ENCODE data around the gene RPS17. TPM values are rescaled to one million over a fixed set of nuclear protein-coding genes. Genes with fewer than 3 reads are reported as not detected.
A peak's percentile ranks its signal among the peaks of the same experiment; 100 is the strongest.
"Not testable (repeated sequence)": the region's sequence is repeated elsewhere in the genome, so short reads cannot be mapped to it uniquely, and the experiment has no call there.

Gene RPS17
- total RNA-seq, 1 experiment from 2014 or later: 1,992 TPM

GRCh38 chr15:82536409-82537350 lies 3.6 kb downstream of the RPS17 start:
- ChIA-PET CTCF (no interaction called here), POLR2A (no interaction called here)
- peaks cover 12% of the 10 kb centered on the region for H3K4me1 ChIP-seq
- intact Hi-C loops (cut with micrococcal nuclease; ENCODE audit: unreplicated experiment): no loop called here
- H3K36me3 ChIP-seq (ENCODE audit: control insufficient read depth, insufficient read depth, low read length): peaks cover 11% of the 10 kb centered on the region
- H3K27me3 Mint-ChIP-seq (ENCODE audit: insufficient read depth, unreplicated experiment): no peaks in the 10 kb centered on the region
- H3K4me3 ChIP-seq (ENCODE audit: low read depth, low read length): no peak overlapping the region
- peak overlapping the region; percentile 35 for H3K27ac Mint-ChIP-seq (ENCODE audit: unreplicated experiment)
- no peaks in the 10 kb centered on the region for H3K9me3 Mint-ChIP-seq (ENCODE audit: unreplicated experiment)
- H3K4me3 Mint-ChIP-seq (ENCODE audit: unreplicated experiment): peak overlapping the region; percentile 47
- no peaks in the 10 kb centered on the region for H3K9me3 ChIP-seq
- no TSS peak for BruUV-seq (replicated peaks)
- no peak for DNase-seq
- H3K4me1 Mint-ChIP-seq (ENCODE audit: low read depth, unreplicated experiment): peaks cover 10% of the 10 kb centered on the region
- no peak for TF ChIP-seq CTCF (IDR thresholded peaks at IDR 0.05; ENCODE audit: insufficient read depth in 1 of 2, low read depth in 1 of 2, low read length in 1 of 2, severe bottlenecking in 1 of 2, unreplicated experiment in 1 of 2)
- H3K27me3 ChIP-seq (replicated peaks; ENCODE audit: control insufficient read depth, insufficient read depth, low read length): no peaks in the 10 kb centered on the region
- peaks cover 87% of the 10 kb centered on the region for H3K36me3 Mint-ChIP-seq (ENCODE audit: insufficient read depth, unreplicated experiment)

- CTCF ChIA-PET: no interaction called here
Observed at GRCh38 chr15:82535566-82536408, 4.5 kb downstream of the RPS17 start.

GRCh38 chr15:82535151-82535550 lies 5.1 kb downstream of the RPS17 start:
- POLR2A ChIA-PET; intact Hi-C loops (cut with micrococcal nuclease; ENCODE audit: unreplicated experiment); H3K27me3 Mint-ChIP-seq (ENCODE audit: insufficient read depth, unreplicated experiment); BruUV-seq (replicated peaks); H3K4me3 ChIP-seq (ENCODE audit: low read depth, low read length); CTCF ChIA-PET; H3K27ac Mint-ChIP-seq (ENCODE audit: unreplicated experiment); H3K4me3 Mint-ChIP-seq (ENCODE audit: unreplicated experiment); H3K9me3 Mint-ChIP-seq (ENCODE audit: unreplicated experiment); H3K9me3 ChIP-seq; DNase-seq; H3K27me3 ChIP-seq (replicated peaks; ENCODE audit: control insufficient read depth, insufficient read depth, low read length): not testable (repeated sequence)
- Histone ChIP-seq H3K4me1 (peaks cover 12% of the 10 kb centered on the region), H3K36me3 (ENCODE audit: control insufficient read depth, insufficient read depth, low read length) (peaks cover 11% of the 10 kb centered on the region)
- H3K36me3 Mint-ChIP-seq (ENCODE audit: insufficient read depth, unreplicated experiment): peaks cover 73% of the 10 kb centered on the region
- H3K4me1 Mint-ChIP-seq (ENCODE audit: low read depth, unreplicated experiment): peaks cover 10% of the 10 kb centered on the region

More at GRCh38 chr15:82535566-82536408, 4.5 kb downstream of the RPS17 start:
- Histone ChIP-seq H3K4me1 (peaks cover 12% of the 10 kb centered on the region), H3K4me3 (ENCODE audit: low read depth, low read length) (no peak overlapping the region), H3K27me3 (replicated peaks; ENCODE audit: control insufficient read depth, insufficient read depth, low read length) (no peaks in the 10 kb centered on the region), H3K9me3 (no peaks in the 10 kb centered on the region), H3K36me3 (ENCODE audit: control insufficient read depth, insufficient read depth, low read length) (peaks cover 11% of the 10 kb centered on the region)
- peaks cover 10% of the 10 kb centered on the region for H3K4me1 Mint-ChIP-seq (ENCODE audit: low read depth, unreplicated experiment)
- H3K27me3 Mint-ChIP-seq (ENCODE audit: insufficient read depth, unreplicated experiment): no peaks in the 10 kb centered on the region
- H3K36me3 Mint-ChIP-seq (ENCODE audit: insufficient read depth, unreplicated experiment): peaks cover 80% of the 10 kb centered on the region
- intact Hi-C loops (cut with micrococcal nuclease; ENCODE audit: unreplicated experiment): no loop called here
- H3K27ac Mint-ChIP-seq (ENCODE audit: unreplicated experiment): peak overlapping the region; percentile 35
- H3K9me3 Mint-ChIP-seq (ENCODE audit: unreplicated experiment): no peaks in the 10 kb centered on the region
- POLR2A ChIA-PET: no interaction called here
- no peak overlapping the region for H3K4me3 Mint-ChIP-seq (ENCODE audit: unreplicated experiment)
- DNase-seq: no peak
- TF ChIP-seq CTCF (IDR thresholded peaks at IDR 0.05; ENCODE audit: insufficient read depth in 1 of 2, low read depth in 1 of 2, low read length in 1 of 2, severe bottlenecking in 1 of 2, unreplicated experiment in 1 of 2): no peak
- BruUV-seq (replicated peaks): no TSS peak

GRCh38 chr15:82534457-82534861 lies 5.8 kb downstream of the RPS17 start:
- H3K4me3 ChIP-seq (ENCODE audit: low read depth, low read length); BruUV-seq (replicated peaks); H3K9me3 Mint-ChIP-seq (ENCODE audit: unreplicated experiment); intact Hi-C loops (cut with micrococcal nuclease; ENCODE audit: unreplicated experiment); H3K27me3 ChIP-seq (replicated peaks; ENCODE audit: control insufficient read depth, insufficient read depth, low read length); H3K27me3 Mint-ChIP-seq (ENCODE audit: insufficient read depth, unreplicated experiment); CTCF ChIA-PET; DNase-seq; H3K27ac Mint-ChIP-seq (ENCODE audit: unreplicated experiment); H3K4me3 Mint-ChIP-seq (ENCODE audit: unreplicated experiment); H3K9me3 ChIP-seq; POLR2A ChIA-PET: not testable (repeated sequence)
- Histone ChIP-seq H3K36me3 (ENCODE audit: control insufficient read depth, insufficient read depth, low read length) (peaks cover 11% of the 10 kb centered on the region), H3K4me1 (peaks cover 12% of the 10 kb centered on the region)
- Mint-ChIP-seq H3K36me3 (ENCODE audit: insufficient read depth, unreplicated experiment) (peaks cover 67% of the 10 kb centered on the region), H3K4me1 (ENCODE audit: low read depth, unreplicated experiment) (peaks cover 10% of the 10 kb centered on the region)
